Measurements from ENCODE around the gene ARL4D.
"Not testable (repeated sequence)": the region's sequence is repeated elsewhere in the genome, so short reads cannot be mapped to it uniquely, and the experiment has no call there.

ARL4D gene

DNA sequence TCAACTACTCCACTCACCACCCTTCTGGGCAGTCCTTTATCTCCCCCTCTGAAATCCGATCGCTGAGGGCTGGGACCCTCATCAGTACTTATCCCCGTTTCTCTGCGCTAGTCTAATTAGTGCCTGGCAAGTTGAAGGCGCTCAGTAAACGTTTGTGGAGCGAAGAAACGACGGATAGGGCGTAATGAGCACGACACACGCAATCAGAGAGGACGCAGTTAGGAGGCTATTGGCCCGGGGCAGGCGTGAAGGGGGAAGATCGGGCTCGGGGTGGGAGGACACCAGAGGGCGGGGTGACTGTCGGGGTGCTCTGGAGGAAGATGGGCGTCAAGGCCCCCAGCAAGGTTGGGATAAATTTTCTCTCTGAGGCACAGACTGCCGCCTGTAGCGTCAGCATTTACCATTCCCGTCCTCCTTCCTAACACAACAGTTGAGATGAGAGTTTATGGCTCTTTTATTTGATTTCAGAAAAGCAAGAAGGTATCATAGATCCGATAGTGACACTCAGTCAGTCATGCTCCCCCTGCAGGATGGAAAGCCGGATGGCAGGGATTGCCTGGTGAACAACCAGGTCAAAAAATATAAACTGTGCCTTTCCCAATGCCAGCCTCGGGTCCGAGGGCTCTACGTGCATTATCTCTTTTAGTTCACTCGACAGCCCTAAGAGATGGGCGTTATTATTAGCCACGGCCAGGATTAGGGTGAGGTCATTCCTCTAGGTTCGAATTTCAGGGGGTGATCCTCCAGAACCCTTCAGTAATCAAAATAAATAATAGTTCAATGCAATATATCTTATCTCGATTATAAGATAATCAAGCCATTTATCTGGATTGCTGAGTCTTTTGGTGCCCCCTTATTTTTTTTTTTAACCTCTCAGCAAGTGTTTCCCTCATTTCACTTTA, 9.5 kb upstream of the ARL4D start:
- no peaks in the 10 kb centered on the region for H3K79me2 ChIP-seq (ENCODE audit: insufficient read depth, low read length)
- peak overlapping the region; percentile 72 for H3K27ac ChIP-seq (ENCODE audit: low read depth, low read length, poor library complexity, severe bottlenecking)
- H3F3A ChIP-seq (ENCODE audit: insufficient read depth, low read length) = no peaks in the 10 kb centered on the region
- no peaks in the 10 kb centered on the region for H3K36me3 ChIP-seq (ENCODE audit: insufficient read depth, low read length)
- no peaks in the 10 kb centered on the region for H4K20me1 ChIP-seq (ENCODE audit: insufficient read depth, low read length)
- TF ChIP-seq, protein P1, sequence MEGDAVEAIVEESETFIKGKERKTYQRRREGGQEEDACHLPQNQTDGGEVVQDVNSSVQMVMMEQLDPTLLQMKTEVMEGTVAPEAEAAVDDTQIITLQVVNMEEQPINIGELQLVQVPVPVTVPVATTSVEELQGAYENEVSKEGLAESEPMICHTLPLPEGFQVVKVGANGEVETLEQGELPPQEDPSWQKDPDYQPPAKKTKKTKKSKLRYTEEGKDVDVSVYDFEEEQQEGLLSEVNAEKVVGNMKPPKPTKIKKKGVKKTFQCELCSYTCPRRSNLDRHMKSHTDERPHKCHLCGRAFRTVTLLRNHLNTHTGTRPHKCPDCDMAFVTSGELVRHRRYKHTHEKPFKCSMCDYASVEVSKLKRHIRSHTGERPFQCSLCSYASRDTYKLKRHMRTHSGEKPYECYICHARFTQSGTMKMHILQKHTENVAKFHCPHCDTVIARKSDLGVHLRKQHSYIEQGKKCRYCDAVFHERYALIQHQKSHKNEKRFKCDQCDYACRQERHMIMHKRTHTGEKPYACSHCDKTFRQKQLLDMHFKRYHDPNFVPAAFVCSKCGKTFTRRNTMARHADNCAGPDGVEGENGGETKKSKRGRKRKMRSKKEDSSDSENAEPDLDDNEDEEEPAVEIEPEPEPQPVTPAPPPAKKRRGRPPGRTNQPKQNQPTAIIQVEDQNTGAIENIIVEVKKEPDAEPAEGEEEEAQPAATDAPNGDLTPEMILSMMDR (IDR thresholded peaks at IDR 0.05; ENCODE audit: low read length) = peak; percentile 86
- TF ChIP-seq EZH2 (IDR thresholded peaks at IDR 0.05; ENCODE audit: borderline replicate concordance, low read length) = no peak
- H2AFZ ChIP-seq (ENCODE audit: low read length) = no peak overlapping the region
- no peaks in the 10 kb centered on the region for H3K9me2 ChIP-seq (ENCODE audit: low read depth, low read length)
- H3K9ac ChIP-seq (ENCODE audit: low read length) = peak overlapping the region; percentile 61
- no peaks in the 10 kb centered on the region; the same call in 1 of the 2 replicates for H3K27me3 ChIP-seq (ENCODE audit: insufficient read depth, low read length)
- peak overlapping the region; percentile 65 for H3K4me3 ChIP-seq (ENCODE audit: low read depth, low read length, poor library complexity, severe bottlenecking)
- H3K9me3 ChIP-seq (ENCODE audit: low read length) = no peaks in the 10 kb centered on the region
- peak overlapping the region; percentile 94 for H3K4me2 ChIP-seq (ENCODE audit: low read length)
- peaks cover 19% of the 10 kb centered on the region for H3K4me1 ChIP-seq (ENCODE audit: insufficient read depth, low read length, severe bottlenecking)

DNA sequence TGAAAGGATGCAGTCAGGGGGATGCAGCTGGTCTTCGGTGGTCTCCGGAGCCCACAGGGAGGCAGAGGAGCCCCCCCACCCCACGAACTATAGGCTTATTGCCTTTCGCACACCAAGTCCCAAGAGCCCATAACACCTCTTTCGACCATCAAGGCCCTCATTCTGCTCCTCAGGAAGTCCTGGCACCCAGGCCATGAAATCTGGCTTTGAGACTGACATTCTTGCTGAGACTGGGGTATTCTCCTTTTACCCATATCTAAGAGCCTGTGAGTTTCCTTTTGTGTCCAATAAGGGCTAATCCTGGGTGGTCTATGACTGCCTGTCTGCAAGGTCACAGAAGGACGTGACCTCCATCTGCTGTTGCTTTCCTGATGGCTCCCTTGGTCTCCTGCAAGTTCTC, 6.4 kb upstream of the ARL4D start:
- Histone ChIP-seq H3K9me2 (ENCODE audit: low read depth, low read length) (no peaks in the 10 kb centered on the region), H3K79me2 (ENCODE audit: insufficient read depth, low read length) (no peaks in the 10 kb centered on the region), H3K9me3 (ENCODE audit: low read length) (no peaks in the 10 kb centered on the region), H3K27ac (ENCODE audit: low read depth, low read length, poor library complexity, severe bottlenecking) (no peak overlapping the region), H3F3A (ENCODE audit: insufficient read depth, low read length) (no peaks in the 10 kb centered on the region), H2AFZ (ENCODE audit: low read length) (no peak overlapping the region), H4K20me1 (ENCODE audit: insufficient read depth, low read length) (no peaks in the 10 kb centered on the region), H3K36me3 (ENCODE audit: insufficient read depth, low read length) (no peaks in the 10 kb centered on the region), H3K4me3 (ENCODE audit: low read depth, low read length, poor library complexity, severe bottlenecking) (no peak overlapping the region), H3K4me2 (ENCODE audit: low read length) (no peak overlapping the region), H3K27me3 (ENCODE audit: insufficient read depth, low read length) (no peaks in the 10 kb centered on the region), H3K9ac (ENCODE audit: low read length) (no peak overlapping the region), H3K4me1 (ENCODE audit: insufficient read depth, low read length, severe bottlenecking) (peaks cover 17% of the 10 kb centered on the region)
- TF ChIP-seq, protein P1 (IDR thresholded peaks at IDR 0.05; ENCODE audit: low read length) = no peak
- TF ChIP-seq EZH2 (IDR thresholded peaks at IDR 0.05; ENCODE audit: borderline replicate concordance, low read length) = no peak

GRCh38 chr17:43393944-43394482, 4.8 kb upstream of the ARL4D start:
- Histone ChIP-seq H3K9me3 (ENCODE audit: low read length) (no peaks in the 10 kb centered on the region), H4K20me1 (ENCODE audit: insufficient read depth, low read length) (no peaks in the 10 kb centered on the region), H3K4me2 (ENCODE audit: low read length) (no peak overlapping the region), H3K36me3 (ENCODE audit: insufficient read depth, low read length) (no peaks in the 10 kb centered on the region), H3K27me3 (ENCODE audit: insufficient read depth, low read length) (no peaks in the 10 kb centered on the region), H3K9me2 (ENCODE audit: low read depth, low read length) (no peaks in the 10 kb centered on the region), H2AFZ (ENCODE audit: low read length) (no peak overlapping the region), H3K4me1 (ENCODE audit: insufficient read depth, low read length, severe bottlenecking) (peaks cover 15% of the 10 kb centered on the region), H3K27ac (ENCODE audit: low read depth, low read length, poor library complexity, severe bottlenecking) (no peak overlapping the region), H3K4me3 (ENCODE audit: low read depth, low read length, poor library complexity, severe bottlenecking) (no peak overlapping the region), H3F3A (ENCODE audit: insufficient read depth, low read length) (no peaks in the 10 kb centered on the region), H3K9ac (ENCODE audit: low read length) (no peak overlapping the region), H3K79me2 (ENCODE audit: insufficient read depth, low read length) (no peaks in the 10 kb centered on the region)
- TF ChIP-seq, protein P1 (IDR thresholded peaks at IDR 0.05; ENCODE audit: low read length) = peak; percentile 90
- TF ChIP-seq EZH2 (IDR thresholded peaks at IDR 0.05; ENCODE audit: borderline replicate concordance, low read length) = no peak

DNA sequence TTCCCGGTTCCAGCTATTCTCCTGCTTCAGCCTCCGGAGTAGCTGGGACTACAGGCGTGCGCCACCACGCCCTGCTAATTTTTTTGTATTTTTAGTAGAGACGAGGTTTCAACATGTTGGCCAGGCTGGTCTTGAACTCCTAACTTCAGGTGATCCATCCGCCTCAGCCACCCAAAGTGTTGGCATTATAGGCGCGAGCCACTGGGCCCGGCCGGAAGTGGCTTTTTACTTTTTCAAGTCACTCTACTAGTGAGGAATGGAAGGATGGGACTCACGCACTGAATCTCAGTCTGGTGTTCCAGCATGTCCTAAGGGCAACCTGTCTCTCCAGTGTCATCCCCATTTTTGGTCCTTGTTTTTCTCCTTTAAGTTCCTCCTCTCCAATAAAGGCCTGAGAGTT, 4.1 kb upstream of the ARL4D start:
- H3K9me3 ChIP-seq (ENCODE audit: low read length); H2AFZ ChIP-seq (ENCODE audit: low read length); H3K4me2 ChIP-seq (ENCODE audit: low read length); H3K36me3 ChIP-seq (ENCODE audit: insufficient read depth, low read length); H3K27ac ChIP-seq (ENCODE audit: low read depth, low read length, poor library complexity, severe bottlenecking); H3K9me2 ChIP-seq (ENCODE audit: low read depth, low read length); H3K27me3 ChIP-seq (ENCODE audit: insufficient read depth, low read length); H3K9ac ChIP-seq (ENCODE audit: low read length); H3K4me3 ChIP-seq (ENCODE audit: low read depth, low read length, poor library complexity, severe bottlenecking); H3K79me2 ChIP-seq (ENCODE audit: insufficient read depth, low read length); H4K20me1 ChIP-seq (ENCODE audit: insufficient read depth, low read length); H3F3A ChIP-seq (ENCODE audit: insufficient read depth, low read length): not testable (repeated sequence)
- H3K4me1 ChIP-seq (ENCODE audit: insufficient read depth, low read length, severe bottlenecking) = peaks cover 12% of the 10 kb centered on the region
